ENCODE data around the gene CNST.
"Not testable (repeated sequence)": the region's sequence is repeated elsewhere in the genome, so short reads cannot be mapped to it uniquely, and the experiment has no call there.

The CNST gene

GRCh38 chr1:246680696-246681130 is 114.5 kb downstream of the CNST start:
- no peak for DNase-seq

GRCh38 chr1:246681900-246682895 is 115.9 kb downstream of the CNST start:
- no peak for DNase-seq

DNA sequence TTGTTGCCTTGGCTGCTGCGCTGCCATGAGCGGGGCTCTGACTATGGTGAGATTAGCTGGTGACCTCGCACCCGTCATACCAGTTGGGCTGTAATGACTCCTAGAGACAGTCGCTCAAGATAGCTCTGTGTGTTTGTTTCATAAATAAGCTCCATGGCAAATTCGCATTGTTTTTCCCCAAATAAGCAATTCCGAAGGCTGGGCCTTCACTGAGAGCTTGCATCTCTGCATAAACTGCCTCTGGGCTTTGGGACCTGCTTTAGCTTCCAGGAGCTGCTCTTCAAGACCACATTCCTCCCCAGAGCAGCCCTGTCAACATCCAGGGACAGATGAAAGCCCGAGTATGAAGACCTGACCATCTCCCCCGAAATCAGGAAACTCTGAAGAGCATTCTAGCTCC is 117.3 kb downstream of the CNST start:
- DNase-seq = no peak

GRCh38 chr1:246687002-246687401 is 120.7 kb downstream of the CNST start:
- DNase-seq = no peak

- DNase-seq = peak; percentile 53
Observed at GRCh38 chr1:246689409-246690008, 123.3 kb downstream of the CNST start.

GRCh38 chr1:246690100-246690499 is 123.8 kb downstream of the CNST start:
- no peak for DNase-seq

GRCh38 chr1:246691622-246692495 is 125.6 kb downstream of the CNST start:
- no peak for DNase-seq

GRCh38 chr1:246694213-246694895 is 128.1 kb downstream of the CNST start:
- not testable (repeated sequence) for DNase-seq

- DNase-seq = no peak
Observed at GRCh38 chr1:246695136-246695535, 128.9 kb downstream of the CNST start.

DNA sequence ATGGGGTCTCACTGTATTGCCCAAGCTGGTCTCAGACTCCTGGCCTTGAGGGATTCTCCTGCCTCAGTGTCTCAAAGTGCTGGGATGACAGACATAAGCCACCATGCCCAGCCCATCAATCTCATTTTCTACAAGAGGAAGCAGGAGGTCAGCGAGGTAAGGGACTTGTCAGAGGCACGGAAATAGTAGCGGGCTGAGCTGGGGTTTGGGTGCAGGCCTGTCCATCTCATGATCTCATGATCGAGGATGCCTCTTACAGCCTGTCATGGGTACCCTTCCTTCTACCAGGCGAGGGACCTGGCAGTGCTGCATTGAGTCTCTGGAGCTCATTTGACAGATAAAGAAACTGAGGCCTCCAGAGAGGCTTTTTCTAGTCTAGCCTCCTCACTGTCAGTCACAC is 129.4 kb downstream of the CNST start:
- no peak for DNase-seq

DNA sequence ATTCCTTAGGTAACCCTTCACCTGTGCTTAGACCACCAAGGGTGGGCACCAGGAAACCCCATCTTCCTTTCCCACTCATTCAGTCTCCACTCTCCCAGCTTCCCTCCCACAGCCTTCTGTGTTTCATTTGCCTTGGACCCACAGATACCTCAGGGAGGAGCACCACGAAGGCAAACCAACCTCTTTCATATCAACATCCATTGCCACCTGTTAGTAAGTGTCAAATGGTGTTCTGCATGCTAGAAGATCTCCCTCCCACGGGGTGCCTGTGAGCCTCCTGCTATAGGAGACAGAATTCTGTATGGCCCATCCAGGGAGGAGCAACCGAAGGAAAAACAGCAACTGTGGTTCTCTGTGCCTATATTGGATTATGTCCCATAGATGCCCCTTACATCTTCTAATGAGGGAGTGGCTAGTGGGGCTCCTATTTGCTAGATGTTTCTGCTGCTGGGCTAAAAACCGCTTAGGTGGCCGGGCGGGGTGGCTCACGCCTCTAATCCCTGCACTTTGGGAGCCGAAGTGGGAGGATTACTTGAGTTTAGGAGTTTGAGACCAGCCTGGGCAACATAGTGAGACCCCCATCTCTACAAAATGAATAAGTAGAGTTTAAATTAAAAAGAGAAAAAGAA is 132.3 kb downstream of the CNST start:
- DNase-seq = no peak

GRCh38 chr1:246699095-246699735 is 133.0 kb downstream of the CNST start:
- DNase-seq = peak; percentile 84

DNA sequence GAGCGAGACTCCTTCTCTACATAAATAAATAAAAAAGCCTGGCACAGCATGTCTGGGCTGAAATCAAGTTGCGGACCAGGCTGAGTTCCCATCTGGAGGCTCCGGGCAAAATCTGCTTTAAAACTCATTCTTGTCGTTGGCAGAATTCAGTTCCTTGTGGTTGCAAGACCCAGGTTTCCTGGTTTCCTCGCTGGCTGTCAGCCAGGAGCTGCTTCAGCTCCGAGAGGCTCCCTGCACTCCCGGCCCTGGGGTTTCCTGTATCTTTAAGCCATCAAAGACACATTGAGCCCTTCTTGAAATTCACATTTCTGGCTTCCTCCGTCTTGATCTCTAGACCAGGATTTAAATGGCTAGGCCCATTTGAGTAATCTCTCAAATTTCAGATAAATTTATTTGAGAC is 137.3 kb downstream of the CNST start:
- DNase-seq = no peak

DNA sequence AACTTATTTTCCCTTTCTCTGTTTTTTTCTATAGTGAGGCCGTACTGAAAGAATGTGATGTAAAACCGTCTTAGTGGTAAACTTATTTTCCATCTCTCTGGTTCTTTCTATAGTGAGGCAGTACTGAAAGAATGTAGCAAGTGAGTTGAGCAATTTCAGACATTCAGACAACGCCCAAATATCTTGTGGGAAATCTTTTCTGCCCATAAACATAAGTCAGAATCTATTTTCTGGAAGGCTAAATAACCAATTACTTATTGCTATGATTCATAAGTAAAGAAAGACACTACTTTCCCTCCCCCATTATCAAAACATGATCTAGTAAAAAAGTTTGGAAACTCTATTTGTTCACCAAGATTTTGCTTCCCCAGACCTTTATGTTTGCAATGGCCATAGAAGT is 139.1 kb downstream of the CNST start:
- no peak for DNase-seq

DNA sequence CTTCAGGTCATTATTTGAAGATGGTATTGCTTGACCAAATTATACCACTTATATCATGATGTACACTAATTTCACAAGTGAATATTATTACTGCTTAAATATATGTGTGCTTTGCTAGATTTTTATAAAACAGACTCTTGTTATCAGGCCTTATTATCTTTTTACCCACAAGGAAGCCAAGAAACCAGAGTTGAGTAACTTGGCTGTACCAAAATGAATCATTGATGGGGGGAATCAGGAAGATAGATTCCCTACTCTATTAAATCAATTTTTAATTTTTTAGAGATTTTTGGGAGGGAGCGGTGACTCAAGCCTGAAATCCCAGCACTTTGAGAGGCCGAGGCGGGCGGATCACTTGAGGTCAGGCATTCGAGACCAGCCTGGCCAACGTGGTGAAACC is 141.9 kb downstream of the CNST start:
- no peak for DNase-seq

DNA sequence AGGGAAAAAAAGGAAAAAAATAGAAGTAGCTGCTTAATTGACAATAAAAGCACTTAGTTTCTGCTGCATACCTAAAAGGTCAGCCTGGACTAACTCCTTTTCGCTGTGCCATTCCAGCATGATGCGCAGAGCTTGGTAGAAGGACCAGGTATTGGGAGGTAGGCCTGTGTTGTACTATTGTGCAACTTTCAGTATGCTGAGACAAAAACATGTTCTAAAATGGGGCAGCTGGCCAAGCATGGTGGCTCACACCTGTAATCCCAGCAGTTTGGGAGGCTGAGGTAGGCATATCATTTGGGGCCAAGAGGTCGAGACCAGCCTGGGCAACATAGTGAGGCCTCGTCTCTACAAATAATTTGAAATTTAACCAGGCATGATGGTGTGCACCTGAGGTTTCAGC is 142.9 kb downstream of the CNST start:
- DNase-seq = no peak

GRCh38 chr1:246709835-246710234 is 143.6 kb downstream of the CNST start:
- no peak for DNase-seq

- DNase-seq = no peak
Observed at GRCh38 chr1:246711548-246712003, 145.3 kb downstream of the CNST start.

DNA sequence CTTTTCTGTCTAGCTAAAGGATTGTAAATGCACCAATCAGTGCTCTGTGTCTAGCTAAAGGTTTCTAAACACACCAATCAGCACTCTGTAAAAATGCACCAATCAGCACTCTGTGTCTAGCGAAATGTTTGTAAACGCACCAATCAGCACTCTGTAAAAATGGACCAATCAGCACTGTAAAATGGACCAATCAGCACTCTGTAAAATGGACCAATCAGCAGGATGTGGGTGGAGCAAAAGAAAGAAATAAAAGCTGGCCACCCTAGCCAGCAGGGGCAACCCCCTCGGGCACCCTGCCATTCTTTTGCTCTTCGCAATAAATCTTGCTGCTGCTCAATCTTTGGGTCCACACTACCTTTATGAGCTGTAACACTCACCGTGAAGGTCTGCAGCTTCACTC is 146.2 kb downstream of the CNST start:
- not testable (repeated sequence) for DNase-seq
